ENCODE results near the gene SORCS2. TPM values are rescaled to one million over a fixed set of nuclear protein-coding genes. Genes with fewer than 3 reads are reported as not detected.

The SORCS2 gene
- total RNA-seq, 2 experiments from 2014 or later = 0.07 to 0.15 TPM

DNA sequence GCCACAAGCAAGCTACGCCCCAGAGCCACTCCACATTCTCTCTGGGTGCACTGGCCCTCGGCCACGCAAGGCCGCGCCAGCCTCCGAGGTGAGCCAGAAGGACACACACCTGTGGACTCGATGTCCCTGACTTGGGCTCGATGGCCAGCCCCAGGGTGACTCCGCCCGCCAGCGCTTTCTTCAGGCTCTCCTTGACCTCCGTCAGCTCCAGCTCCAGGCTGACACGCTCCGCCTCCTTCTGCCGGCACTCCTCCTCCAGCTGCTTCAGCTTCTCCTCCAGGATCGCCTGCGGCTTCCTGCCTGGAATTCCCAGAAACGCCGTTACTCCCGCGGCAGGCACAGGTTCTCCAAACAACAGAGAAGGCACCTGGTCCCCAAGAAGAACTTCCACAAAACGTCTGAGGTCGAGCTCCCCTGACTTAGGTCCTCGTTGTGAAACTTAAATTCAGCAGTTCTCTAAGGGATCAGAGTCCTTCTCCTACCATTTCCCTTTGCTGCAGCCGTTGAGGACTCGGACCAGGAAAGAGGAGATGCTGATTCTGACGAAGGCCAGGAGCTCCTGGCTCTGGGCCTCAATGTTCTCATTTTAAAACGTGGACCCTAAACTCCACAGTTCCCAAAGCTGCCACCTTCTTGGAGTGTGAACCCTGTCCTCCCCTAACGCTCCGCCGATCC lies 580.5 kb downstream of the SORCS2 start:
- no peaks in the 10 kb centered on the region for H3K27me3 Mint-ChIP-seq (ENCODE audit: low read depth)
- H3K36me3 Mint-ChIP-seq (ENCODE audit: low read depth) = peaks cover 13% of the 10 kb centered on the region
- CTCF ChIA-PET = interaction anchor here (0.7 kb wide), 1 partner anchor 12 kb away, joined by 3 read pairs; no protein-coding TSS in a partner anchor
- DNase-seq = no peak
- H3K4me3 Mint-ChIP-seq = no peak overlapping the region
- H3K27ac Mint-ChIP-seq = no peak overlapping the region
- H3K9me3 Mint-ChIP-seq = no peaks in the 10 kb centered on the region
- intact Hi-C loops (cut with micrococcal nuclease) = no loop called here
- peaks cover 30% of the 10 kb centered on the region for H3K4me1 Mint-ChIP-seq (ENCODE audit: low read depth)

DNA sequence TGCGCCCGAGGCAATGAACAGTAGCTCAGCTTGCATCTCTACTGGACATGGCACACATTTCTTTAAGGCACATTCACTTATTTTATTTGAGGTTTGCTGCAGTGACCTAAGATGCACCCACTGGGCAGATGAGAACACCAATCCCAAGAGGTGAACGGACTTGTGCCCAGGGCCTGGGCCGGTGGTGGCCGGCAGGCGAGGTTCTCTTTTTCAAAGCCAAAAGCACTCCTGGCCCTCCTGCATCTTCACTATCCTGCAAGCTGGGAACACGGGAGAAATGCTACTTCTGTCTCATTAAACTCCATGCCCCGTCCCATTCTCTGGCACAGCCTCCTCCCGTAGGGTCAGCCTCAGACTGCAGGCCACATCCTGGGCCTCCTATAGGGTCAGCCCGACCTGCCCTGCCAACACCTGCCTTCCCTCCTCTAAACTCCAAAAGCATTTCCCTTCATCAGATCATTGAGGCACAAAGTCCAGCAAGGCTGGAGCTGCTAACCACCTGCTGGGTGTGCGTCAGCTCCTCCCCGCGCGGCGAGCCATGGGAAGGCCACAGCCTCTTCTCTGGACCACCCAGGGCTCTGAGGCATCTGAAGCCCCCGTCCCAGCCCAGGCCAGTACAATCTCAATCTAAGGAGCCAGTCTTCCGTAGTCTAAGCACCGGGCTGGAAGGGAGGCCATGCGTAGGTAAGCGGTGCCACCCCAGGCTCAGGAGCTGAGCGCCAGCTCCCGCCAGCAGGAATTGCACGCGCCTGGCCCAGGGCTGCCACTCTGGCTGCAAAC lies 581.3 kb downstream of the SORCS2 start:
- H3K27ac Mint-ChIP-seq = no peak overlapping the region
- CTCF ChIA-PET = no interaction called here
- intact Hi-C loops (cut with micrococcal nuclease) = no loop called here
- peaks cover 13% of the 10 kb centered on the region for H3K36me3 Mint-ChIP-seq (ENCODE audit: low read depth)
- no peak overlapping the region for H3K4me3 Mint-ChIP-seq
- H3K27me3 Mint-ChIP-seq (ENCODE audit: low read depth) = no peaks in the 10 kb centered on the region
- H3K4me1 Mint-ChIP-seq (ENCODE audit: low read depth) = peaks cover 30% of the 10 kb centered on the region
- no peaks in the 10 kb centered on the region for H3K9me3 Mint-ChIP-seq
- no peak for DNase-seq

DNA sequence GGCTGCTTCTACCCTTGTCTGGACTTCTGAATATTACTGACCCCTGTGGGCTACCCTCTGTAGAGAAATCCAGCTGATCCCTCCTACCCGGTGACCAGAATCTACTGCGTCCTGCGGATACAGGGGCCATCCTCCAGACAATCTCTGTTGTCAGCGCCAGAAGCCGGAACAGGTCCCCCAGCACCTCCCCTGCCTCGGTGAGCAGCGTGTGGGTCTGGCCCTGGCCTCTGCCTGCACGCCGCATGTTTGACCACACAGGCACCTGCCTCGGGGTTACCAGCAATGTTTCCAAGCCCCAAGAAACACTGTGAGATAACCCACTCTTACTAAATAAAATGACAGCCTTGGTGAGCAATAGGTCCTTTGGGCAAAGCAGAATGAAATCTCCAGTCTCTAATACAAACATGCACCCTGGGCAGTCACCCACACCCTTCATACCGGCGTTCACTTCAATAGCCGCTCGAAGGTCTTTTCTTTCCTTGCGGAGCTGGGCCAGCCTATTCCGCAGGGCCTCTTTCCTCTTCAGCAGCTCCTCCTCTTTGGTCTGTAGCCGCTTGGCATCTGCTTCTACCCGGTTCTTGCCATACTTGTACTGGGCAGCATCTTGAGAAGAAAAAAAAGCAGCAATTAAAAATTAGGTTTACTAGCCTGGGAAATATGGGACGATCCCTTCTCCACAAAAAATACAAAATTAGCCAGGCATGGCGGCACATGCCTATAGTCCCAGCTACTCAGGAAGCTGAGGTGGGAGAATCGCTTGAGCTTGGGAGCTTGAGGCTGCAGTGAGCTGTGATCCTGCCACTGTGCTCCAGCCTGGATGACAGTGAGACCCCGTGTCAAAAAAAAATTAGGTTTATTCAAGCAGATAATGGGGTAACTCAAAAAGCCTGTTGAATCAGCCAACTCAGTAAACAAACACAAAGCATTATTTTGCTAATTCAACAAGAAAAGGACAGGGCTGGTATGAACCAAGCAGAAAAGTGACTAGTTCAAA lies 582.3 kb downstream of the SORCS2 start:
- Mint-ChIP-seq H3K27ac (no peak overlapping the region), H3K36me3 (ENCODE audit: low read depth) (peaks cover 13% of the 10 kb centered on the region), H3K27me3 (ENCODE audit: low read depth) (no peaks in the 10 kb centered on the region), H3K4me3 (no peak overlapping the region), H3K9me3 (no peaks in the 10 kb centered on the region), H3K4me1 (ENCODE audit: low read depth) (peaks cover 39% of the 10 kb centered on the region)
- CTCF ChIA-PET = interaction anchor here (0.6 kb wide), 2 partner anchors 15 to 671 kb away, joined by 3 to 4 read pairs; no protein-coding TSS in a partner anchor
- intact Hi-C loops (cut with micrococcal nuclease) = no loop called here
- DNase-seq = no peak

DNA sequence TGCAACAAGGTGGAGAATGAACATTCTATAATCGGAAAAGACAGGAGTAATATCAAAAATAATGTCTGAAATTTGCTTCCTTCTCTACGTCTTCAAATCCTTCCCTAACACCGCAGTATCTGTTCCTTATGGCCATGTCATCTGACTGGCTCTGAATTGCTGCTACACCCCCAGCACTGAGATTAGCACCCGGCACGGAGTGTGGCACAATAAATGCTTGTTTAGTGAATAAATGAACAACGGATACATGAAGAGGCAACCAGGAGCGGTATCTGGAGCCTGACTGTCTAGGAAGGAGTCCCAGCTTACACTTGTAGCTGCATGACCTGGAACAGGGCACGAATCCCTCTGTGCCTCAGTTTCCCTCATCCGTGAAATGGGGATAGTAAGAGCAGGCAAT lies 583.1 kb downstream of the SORCS2 start:
- Mint-ChIP-seq H3K4me1 (ENCODE audit: low read depth) (peaks cover 37% of the 10 kb centered on the region), H3K4me3 (no peak overlapping the region), H3K9me3 (no peaks in the 10 kb centered on the region), H3K27me3 (ENCODE audit: low read depth) (no peaks in the 10 kb centered on the region), H3K36me3 (ENCODE audit: low read depth) (peaks cover 11% of the 10 kb centered on the region), H3K27ac (no peak overlapping the region)
- no peak for DNase-seq
- intact Hi-C loops (cut with micrococcal nuclease) = no loop called here
- CTCF ChIA-PET = interaction anchor here (1.3 to 1.5 kb wide), 2 partner anchors 14 to 211 kb away, joined by 3 to 4 read pairs; no protein-coding TSS in a partner anchor

DNA sequence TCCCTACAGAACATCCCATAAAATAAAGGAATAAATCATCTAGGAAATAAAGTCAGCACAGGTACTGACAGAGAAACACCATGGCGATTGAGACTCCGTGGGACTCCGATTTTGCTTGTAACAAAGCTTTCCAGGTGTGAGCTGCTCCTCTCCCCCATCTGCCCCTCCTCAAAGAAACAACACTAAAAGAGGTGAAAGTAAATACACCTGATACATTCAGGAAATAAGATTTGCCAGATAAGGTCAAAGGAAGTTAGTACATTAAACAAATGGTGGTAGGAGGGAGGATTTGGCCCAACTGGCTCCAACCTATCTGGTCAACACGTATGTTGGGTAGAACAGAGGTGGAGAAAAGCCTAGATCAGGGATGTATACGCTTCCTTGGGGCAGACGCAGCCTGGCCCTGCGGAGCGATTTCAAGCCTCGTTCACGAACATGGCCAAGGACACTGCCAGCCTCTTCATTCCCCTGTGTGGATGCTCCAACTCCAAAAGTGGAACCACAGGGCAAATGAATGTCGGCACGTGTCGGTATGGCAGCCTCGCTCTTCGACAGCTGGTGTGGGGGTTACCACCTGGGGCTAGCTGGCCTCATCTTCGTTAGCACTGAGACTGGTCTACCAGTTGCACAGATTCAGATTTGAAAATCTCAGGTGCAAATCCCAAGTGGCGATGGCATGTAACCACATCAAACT lies 584.8 kb downstream of the SORCS2 start:
- DNase-seq = no peak
- Mint-ChIP-seq H3K36me3 (ENCODE audit: low read depth) (peaks cover 13% of the 10 kb centered on the region), H3K9me3 (no peaks in the 10 kb centered on the region), H3K4me3 (no peak overlapping the region), H3K27ac (no peak overlapping the region), H3K4me1 (ENCODE audit: low read depth) (peaks cover 38% of the 10 kb centered on the region), H3K27me3 (ENCODE audit: low read depth) (no peaks in the 10 kb centered on the region)
- CTCF ChIA-PET = interaction anchor here (0.6 kb wide), 1 partner anchor 765 kb away, joined by 5 read pairs; no protein-coding TSS in a partner anchor
- intact Hi-C loops (cut with micrococcal nuclease) = no loop called here

DNA sequence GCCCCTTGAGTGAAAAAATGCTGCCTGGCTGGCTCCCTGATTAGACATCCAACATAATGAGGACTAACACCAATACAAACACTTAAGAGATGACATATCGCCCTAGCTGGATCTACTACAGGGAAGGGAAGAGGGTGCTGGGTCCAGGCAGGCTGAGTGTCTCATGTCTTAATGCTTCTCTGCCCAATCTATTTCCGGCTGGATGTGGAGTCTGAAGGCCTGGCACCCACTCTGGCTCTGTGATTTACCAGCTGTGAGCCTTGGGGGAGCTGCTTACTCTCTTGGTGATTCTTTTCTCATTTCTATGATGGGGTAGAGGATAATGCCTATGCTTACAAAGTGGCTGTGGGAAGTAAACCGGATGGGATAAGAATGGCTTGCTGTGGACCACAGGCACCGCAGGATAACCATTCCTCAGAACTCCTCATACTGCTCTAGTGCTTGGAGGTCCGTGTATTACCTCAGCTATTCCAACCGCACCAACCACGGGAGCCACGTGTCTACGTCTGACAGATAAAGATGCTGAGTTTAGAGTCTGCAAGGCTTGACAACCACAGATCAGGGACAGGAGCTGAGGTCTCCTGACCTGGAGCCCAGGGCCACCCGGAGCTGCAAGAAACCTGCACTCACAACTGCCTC lies 585.7 kb downstream of the SORCS2 start:
- H3K27me3 Mint-ChIP-seq (ENCODE audit: low read depth) = no peaks in the 10 kb centered on the region
- CTCF ChIA-PET = interaction anchor here (0.6 to 2.4 kb wide), 5 partner anchors 8 to 216 kb away, joined by 3 to 12 read pairs (median 3); no protein-coding TSS in a partner anchor
- H3K4me3 Mint-ChIP-seq = no peak overlapping the region
- peaks cover 10% of the 10 kb centered on the region for H3K36me3 Mint-ChIP-seq (ENCODE audit: low read depth)
- no peak overlapping the region for H3K27ac Mint-ChIP-seq
- intact Hi-C loops (cut with micrococcal nuclease) = no loop called here
- H3K9me3 Mint-ChIP-seq = no peaks in the 10 kb centered on the region
- peaks cover 42% of the 10 kb centered on the region for H3K4me1 Mint-ChIP-seq (ENCODE audit: low read depth)
- DNase-seq = no peak

DNA sequence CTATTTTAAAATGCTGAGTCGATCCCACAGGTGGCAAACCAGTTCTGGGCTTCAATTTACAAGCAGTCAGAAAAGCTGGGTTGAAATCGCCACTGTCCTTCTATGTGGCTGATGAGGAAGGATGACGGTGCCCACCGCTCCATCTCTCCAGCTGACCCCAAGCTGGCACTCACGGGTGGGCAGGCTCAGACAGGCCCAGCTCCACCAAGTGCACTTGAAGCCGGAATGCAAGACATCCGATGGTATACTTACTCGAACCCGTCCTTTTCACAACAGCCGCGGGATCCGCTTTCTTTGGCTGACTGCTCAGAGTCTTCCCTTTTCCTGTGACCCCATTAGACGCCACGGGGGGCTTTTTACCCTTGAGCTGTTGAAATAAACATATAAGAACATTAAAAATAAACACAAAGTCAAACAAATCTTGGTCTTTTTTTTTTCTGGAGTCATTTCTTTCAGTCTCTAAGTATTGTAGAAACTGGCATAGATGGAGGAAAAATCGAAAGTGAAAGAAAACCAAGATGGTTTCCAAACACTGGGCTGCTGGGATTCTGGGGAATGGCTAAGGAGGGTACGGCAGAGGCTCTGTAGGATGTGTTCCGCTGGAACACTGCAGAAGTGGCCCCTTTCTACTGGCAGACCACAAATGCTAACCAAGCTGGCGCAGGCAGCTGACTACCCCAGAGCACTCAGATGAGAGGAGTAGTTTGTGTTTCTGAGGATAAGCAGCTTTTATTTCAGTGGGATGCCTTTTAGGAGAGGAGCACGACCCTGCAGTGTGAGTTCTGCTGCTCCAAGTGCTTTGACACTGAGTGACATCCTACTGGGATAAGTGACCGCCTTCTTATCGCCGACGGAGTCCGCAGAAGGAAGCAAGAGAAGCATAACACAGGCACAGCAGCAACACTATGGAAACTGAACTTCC lies 586.4 kb downstream of the SORCS2 start:
- H3K9me3 Mint-ChIP-seq = no peaks in the 10 kb centered on the region
- peaks cover 4% of the 10 kb centered on the region for H3K36me3 Mint-ChIP-seq (ENCODE audit: low read depth)
- no peak for DNase-seq
- H3K27me3 Mint-ChIP-seq (ENCODE audit: low read depth) = no peaks in the 10 kb centered on the region
- peak overlapping the region; percentile 15 for H3K27ac Mint-ChIP-seq
- CTCF ChIA-PET = interaction anchor here (0.6 to 2.4 kb wide), 7 partner anchors 9 to 215 kb away, joined by 3 to 12 read pairs (median 3); no protein-coding TSS in a partner anchor
- H3K4me1 Mint-ChIP-seq (ENCODE audit: low read depth) = peaks cover 47% of the 10 kb centered on the region
- H3K4me3 Mint-ChIP-seq = no peak overlapping the region
- intact Hi-C loops (cut with micrococcal nuclease) = no loop called here

DNA sequence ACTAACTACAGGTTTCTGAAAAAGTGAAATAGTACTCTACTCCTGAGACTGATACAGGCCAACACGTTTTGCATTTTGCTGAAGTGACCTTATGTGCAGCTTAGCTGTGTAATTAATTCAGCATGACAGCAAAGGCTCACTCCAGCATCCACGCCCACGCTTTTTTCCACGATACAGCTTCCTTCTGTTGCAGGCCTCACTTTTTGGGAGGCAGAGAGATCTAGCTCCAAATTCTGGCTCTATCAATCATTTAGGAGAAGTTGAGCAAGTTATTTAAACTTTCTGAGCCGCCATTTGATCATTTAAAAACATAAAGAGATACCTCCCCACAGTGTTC lies 587.1 kb downstream of the SORCS2 start:
- no peaks in the 10 kb centered on the region for H3K9me3 Mint-ChIP-seq
- no peaks in the 10 kb centered on the region for H3K27me3 Mint-ChIP-seq (ENCODE audit: low read depth)
- intact Hi-C loops (cut with micrococcal nuclease) = no loop called here
- peaks cover 4% of the 10 kb centered on the region for H3K36me3 Mint-ChIP-seq (ENCODE audit: low read depth)
- DNase-seq = no peak
- CTCF ChIA-PET = interaction anchor here (0.8 to 2.4 kb wide), 4 partner anchors 10 to 29 kb away, joined by 3 to 12 read pairs (median 4); no protein-coding TSS in a partner anchor
- no peak overlapping the region for H3K27ac Mint-ChIP-seq
- H3K4me3 Mint-ChIP-seq = no peak overlapping the region
- peaks cover 48% of the 10 kb centered on the region for H3K4me1 Mint-ChIP-seq (ENCODE audit: low read depth)

DNA sequence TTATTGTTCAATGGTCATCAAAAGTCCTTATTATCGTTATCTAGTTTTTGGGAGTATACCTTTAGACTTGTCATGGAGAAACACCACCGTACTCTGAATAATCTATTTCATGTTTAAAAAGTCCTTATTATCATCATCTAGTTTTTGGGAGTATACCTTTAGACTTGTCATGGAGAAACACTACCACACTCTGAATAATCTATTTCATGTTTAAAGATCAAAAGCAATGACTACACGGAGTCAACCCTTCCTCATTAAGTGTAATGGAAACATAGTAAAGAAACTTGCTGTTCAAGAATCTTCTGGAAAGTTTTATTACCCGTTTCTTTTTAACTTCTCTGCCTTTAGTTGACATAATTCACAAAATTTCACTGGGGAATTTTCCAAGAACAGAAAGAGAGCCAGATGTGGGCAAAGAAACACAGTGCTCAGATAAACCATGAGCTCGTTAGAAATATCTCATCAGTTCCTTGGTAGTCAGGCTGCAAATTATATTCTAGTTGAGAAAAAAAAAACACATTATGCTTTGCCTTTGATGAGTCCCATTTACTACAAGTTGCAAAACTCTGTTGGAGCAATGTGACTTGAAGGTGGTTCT lies 588.5 kb downstream of the SORCS2 start:
- Mint-ChIP-seq H3K4me1 (ENCODE audit: low read depth) (peaks cover 59% of the 10 kb centered on the region), H3K9me3 (no peaks in the 10 kb centered on the region), H3K27me3 (ENCODE audit: low read depth) (no peaks in the 10 kb centered on the region), H3K4me3 (peak overlapping the region; percentile 43), H3K27ac (peak overlapping the region; percentile 88), H3K36me3 (ENCODE audit: low read depth) (peaks cover 4% of the 10 kb centered on the region)
- no peak for DNase-seq
- intact Hi-C loops (cut with micrococcal nuclease) = loop anchor here (2.0 kb wide), 1 partner anchor 22 kb away; no protein-coding TSS in a partner anchor
- CTCF ChIA-PET = interaction anchor here (0.6 to 1.2 kb wide), 5 partner anchors 16 to 121 kb away, joined by 3 to 5 read pairs (median 4); no protein-coding TSS in a partner anchor

DNA sequence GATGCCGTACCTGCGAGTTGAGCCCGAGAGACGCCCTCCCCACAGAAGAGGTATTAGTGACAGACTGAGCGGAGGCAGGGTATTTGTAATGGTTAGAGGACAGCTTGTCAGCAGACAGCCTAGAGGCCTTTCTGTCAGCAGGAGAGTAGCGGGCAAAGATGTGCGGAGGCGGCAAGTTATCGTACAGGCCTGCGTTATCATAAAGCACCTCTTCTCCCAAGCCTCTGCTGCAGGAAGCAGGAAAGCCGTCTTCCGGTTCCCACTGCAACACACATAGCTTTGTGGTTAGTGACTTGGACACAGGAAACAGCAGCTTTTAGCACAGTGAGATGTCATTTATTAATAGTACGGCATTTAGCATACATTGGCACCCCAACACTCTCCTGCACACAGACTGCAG lies 589.0 kb downstream of the SORCS2 start:
- Mint-ChIP-seq H3K27ac (peak overlapping the region; percentile 88), H3K4me1 (ENCODE audit: low read depth) (peaks cover 62% of the 10 kb centered on the region), H3K27me3 (ENCODE audit: low read depth) (no peaks in the 10 kb centered on the region), H3K9me3 (no peaks in the 10 kb centered on the region), H3K4me3 (peak overlapping the region; percentile 43), H3K36me3 (ENCODE audit: low read depth) (peaks cover 4% of the 10 kb centered on the region)
- DNase-seq = peak; percentile 44
- intact Hi-C loops (cut with micrococcal nuclease) = loop anchor here (2.0 kb wide), 1 partner anchor 23 kb away; no protein-coding TSS in a partner anchor
- CTCF ChIA-PET = interaction anchor here (0.8 to 1.2 kb wide), 2 partner anchors 20 to 21 kb away, joined by 4 to 5 read pairs; no protein-coding TSS in a partner anchor
